Superior temporal gyrus (tissue), 1 donor: Measurements from ENCODE around the gene POU3F3.
A peak's percentile ranks its signal among the peaks of the same experiment; 100 is the strongest.

Experiments used
- DNase-seq: peaks from one replicate; pipeline ENCODE4 v3.0.0-alpha.2; 2016; ENCODE audit errors: extremely low spot score

Gene POU3F3

DNA sequence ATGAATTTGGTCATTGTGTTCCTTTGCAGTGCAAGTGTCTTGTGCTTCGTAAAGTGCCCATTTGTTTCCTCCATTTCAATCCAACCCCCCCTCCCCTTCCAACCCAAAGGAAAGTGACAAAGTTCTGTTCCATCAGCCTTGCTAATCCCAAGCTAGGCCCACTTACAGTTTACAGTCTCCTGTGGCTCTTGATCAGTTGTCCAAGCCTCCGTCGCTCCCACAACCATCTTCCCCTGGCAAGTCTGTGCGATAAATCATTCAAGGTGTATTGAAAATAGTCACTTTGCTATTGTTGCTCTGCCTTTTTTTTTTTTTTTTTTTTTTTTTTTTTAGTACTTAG lies 6.5 kb downstream of the POU3F3 start:
- DNase-seq = no peak

DNA sequence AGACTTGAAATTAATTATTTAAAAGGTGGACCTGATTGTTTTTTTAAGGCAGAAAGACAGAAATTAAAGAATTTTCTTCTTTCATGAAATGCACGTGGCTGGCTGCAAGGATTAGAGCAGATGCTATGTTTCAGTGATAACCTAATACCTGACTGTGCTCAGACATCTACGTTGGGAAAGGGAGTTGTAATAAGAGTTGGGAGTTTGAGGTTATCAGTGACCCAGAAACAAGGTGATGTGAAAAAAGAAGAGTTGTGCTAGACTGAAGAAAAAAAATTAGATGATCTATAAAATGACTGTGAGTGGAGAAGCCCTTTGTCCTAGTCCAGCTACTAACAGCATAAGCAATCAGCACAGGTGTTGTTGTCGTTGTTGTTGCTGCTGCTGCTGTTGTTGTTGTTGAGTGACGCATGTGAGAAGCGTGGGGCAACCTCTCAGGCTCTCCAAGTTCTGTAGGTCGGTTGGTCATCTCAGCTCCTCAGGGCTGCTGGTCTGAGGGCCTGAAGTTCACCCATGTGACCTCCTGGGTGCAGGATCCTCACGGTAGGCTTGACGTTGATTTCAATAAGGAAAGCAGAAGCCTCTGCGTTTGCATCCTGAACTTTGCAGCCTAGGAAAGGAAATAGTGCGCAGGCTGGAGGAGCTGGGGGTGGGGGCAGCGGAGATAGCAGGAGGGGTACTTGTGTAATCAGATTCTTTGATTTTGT lies 7.6 kb downstream of the POU3F3 start:
- DNase-seq = peak; percentile 67

DNA sequence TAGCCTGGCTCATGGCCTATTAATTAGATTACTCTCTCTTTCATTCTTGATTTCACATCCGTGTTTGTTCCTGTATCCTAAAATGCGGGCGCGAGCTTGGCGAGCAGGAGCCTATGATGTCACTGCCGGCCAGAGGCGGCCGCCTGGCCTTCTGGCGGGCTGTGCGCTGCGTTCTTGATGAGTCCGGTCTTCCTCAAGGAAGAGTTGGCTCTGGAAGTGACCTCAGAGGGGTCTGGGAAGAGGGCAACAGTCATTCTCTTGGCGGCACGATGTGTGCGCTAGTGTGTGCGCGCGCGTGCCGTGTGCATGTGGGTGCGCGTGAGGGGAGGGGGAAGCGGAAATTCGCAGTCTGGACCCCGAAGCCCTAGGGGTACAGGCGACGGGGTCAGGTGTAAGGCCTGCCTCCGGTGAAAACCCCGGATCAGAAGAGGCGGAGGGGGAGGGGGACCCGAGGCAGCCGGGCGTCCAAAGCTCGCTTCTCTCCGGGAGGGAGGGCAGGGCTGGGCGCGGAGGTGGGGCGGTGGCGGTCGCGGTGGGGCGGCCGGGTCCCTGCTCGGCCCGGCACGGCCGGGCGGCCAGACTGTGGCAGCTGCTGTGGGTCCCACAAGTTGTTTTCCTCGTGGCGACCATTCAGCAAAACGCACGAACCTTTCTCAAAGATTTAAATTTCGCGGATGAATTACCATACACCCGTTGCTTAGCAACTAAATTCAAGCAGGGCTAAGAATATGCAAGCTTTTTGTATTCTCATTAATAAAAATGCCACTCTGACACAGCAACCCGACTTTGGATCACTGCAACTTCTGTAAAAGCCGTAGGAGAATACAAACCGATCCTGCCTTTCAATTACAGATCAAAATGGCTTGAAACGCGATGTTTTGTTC lies 8.4 kb downstream of the POU3F3 start:
- peak; percentile 85 for DNase-seq

DNA sequence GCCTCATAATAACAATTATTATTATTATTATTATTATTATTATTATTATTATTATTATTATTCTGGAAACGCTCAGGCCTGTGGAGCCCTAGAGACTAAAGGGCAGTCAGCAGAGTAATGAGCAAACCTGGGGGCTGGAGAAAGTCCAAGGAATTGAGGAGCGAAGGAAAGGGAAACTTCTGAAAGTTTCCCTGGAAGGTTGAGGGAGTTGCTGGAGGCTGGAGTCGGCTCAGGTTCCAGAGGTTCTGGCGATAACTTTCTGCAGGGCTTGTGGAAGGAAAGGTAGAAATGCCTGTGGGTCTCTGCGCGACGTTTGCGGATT lies 9.2 kb downstream of the POU3F3 start:
- peak; percentile 38 for DNase-seq

DNA sequence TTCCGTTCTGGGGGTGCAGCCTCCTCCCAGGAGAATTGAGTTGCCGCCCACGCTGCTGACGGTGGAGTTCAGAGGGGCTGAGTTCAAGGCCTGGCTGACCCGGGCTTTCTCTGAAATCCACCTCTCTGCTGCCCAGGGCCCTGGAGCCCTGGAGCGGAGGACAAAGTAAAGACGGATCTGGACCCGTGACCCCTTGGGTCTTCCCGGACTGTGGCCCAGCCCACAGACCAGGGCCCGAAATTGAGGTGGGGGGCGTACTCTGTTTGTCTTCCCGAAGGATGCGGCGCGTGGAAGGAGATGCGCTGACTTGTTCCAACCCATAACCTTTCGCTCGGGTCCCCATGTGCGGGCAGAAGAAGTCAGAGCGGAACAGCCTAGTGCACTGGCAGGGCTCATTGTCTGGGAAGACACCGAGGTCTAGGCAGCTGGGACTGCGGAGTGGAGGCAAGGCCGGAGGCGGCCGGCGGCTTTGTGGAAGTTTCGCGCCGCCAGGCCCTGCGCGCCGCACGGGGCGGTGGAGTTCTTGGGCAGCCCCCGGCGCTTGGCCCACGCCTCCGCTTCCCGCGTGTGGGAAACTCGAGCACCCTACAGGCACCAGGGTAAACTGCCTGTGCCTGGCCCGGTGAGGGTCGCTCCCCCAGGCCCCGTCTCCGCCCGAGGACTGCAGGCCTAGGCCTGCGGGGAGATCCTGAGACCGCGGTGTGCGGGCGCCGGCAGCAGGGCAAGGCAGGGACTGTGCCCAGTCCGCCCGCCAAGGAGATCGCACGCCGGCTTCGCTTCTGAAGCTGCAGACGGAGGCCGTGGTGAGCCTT lies 9.8 kb downstream of the POU3F3 start:
- DNase-seq = peak; percentile 64

DNA sequence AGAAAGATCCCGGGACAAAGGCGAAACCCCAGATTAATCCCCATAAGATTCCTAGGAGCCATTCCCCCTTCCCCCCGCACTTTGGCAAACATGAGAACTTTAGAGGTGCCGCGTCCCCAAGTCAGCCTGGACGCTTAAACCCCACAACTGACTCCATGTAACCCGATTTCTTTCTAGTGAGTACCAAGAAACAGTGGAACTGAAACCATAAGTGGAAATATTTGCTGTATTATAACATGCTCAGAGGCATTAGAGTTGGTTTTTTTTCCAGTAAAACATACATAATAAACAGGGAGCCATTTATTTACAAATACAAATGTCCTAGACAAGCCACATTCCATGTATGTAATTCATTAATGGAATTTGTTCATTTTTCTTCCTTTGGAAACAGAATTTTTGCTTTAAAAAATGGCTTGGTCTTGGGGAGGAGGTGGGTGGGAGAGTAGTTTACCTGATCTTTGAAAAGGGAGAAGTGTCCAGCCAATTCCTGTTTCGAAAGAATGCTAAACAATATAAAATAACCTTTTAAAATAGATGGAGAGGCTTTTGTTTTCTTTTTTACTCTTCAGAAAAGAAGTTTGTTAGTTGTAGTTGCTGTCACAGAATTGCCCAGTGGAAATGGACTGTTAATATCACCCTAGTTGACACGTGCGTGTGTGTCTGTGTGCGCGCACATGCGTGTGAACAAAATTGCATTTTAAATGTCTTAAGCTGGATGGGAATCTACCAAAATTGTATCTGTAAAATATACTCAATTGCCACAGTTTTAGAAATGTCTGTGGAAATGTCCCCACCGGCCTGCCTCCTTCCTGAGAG lies 10.6 kb downstream of the POU3F3 start:
- peak; percentile 67 for DNase-seq

DNA sequence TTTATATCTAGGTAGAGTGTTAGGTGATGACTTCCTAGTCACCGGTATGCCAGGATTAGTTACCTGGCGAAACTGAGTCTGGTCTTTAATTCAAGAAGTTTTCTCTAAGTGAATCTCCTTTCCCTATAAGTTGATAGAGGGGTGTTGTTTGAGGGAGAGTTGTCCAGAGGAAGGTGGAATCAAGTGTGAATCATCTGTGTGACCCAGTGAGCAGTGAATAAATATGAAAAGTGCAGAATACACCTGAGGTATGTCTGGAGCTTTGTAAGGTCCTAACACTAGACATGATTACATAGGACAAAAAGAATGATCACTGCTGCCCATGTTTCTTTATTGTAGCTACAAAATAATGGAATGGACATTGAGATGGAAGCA lies 11.2 kb downstream of the POU3F3 start:
- peak; percentile 56 for DNase-seq

DNA sequence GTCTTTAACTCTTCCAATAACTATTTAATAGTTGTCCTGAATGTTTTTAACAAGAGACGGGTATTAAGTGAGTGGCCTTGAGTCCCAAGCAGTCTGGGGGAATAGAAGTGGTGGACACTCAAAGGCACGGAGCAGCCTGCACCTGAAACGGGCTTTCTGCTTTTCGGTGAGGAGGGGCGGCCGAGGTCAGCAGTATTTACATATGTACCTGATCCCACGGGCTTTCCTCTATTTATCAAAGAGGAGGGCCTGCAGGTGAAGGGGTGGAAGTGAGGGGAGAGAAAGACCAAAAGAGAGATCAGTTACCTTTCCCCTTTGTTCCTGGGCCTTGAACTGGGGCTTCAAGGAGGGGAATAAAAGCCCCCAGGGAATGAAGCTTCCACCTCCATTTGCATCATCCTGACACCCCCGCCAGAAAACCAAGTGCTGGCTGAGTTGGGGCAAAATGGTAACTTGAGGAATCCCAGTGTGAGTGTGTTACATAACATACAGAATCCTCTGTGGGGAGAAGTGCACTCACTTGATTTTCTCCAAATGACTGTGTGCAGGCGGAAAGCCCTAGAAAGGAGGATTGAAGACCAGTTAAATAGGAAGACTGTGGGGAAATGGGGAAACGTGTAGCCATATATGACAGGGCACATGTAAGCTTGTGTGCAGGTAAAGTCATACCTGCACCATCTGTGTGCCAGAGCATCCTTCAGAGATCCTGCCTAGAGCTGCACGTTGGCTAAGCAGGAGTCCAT lies 12.4 kb downstream of the POU3F3 start:
- DNase-seq = peak; percentile 46

DNA sequence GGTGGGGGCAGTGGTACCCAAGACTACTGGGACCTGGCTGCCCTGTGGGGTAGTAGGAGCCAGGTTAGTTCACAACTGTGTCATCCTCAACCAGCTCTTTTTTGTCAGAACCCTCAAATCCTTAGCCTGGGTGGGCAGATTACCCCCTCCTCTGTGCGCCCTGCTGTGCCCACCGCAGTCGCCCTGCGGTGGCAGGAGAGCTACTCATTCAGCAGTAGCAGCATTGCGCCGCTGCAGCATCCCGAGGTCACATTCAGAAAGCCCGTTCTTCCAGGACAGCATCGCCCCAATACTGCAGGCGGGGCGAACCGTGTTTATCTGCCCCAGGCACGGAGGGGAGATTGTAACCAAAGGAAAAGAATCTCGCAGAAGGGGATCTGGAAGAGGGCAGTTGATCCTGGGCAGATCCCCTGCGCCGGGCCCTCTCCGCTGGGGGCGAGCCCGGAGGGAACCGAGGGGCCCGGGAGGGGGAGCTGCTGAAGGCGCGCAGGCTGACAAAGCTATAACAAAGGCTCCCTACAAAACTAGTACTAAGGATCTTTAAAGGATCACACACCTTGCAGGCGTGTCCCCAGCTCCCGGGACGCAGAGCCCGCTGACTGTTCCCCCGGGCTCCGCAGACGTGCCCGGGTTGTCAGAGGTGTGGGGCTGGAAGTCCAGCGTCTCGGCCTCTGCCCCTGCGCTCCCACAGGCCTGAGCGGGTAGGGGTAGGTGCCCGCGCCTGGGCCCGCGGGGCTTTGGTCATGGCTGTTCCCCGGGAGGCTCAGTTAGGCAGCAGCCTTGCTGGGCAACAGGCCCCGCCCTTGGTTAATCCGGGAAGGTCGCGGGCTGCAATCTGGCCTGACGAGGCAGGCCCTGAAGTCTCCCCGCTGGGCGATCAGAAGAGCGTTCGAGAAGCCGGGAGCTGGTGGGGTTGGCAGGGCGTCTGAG lies 13.2 kb downstream of the POU3F3 start:
- DNase-seq = peak; percentile 68

DNA sequence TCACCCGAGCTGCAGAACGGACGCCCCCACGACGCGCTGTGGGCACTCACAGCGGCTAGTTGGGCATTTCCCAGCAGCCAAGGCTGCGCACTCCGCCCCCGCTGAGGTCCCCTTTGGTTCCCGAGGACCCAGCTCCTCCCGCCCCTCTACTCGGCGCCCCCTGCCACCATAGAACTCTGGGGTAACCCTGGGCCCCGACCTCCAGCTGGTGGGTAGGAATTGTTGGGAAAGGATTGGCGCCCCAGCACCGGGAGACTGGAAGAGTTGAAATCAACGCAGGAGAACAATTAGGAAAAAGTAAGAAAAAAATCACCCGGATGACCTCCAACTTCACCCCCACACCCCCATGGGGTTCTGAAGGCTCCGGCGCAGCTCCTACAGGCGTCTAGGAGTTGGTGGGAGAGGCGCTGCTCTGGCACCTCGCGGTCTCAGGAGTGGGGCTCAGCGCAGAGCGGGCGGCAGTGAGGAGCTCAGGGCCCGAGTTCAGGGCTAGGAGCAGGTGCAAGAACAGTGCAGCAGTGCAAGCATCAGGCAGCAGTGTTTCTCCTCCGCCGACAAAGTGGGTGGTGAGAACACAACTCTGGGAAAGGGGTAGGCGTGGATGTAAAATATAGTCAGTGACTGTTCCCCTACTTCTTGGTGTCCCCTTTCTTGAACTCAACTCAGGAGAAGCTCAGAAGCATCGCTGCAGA lies 14.0 kb downstream of the POU3F3 start:
- peak; percentile 55 for DNase-seq

DNA sequence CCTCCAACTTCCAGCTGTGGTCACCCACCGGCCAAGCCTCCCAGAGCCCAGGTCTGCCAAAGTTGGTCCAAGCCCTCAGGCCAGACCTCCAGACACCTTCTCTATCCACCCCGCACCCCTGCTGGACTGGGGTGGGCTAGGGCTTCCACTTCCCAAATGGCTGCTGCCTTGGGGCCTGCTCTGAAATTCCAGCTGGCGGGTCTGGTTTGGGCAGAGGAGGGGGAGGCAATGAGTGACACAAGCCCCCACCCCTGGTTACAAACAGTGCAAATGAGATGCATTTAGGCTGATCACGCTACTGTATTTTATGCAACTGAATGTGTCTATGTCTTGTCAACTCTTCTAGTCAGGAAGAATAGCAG lies 14.6 kb downstream of the POU3F3 start:
- DNase-seq = no peak

DNA sequence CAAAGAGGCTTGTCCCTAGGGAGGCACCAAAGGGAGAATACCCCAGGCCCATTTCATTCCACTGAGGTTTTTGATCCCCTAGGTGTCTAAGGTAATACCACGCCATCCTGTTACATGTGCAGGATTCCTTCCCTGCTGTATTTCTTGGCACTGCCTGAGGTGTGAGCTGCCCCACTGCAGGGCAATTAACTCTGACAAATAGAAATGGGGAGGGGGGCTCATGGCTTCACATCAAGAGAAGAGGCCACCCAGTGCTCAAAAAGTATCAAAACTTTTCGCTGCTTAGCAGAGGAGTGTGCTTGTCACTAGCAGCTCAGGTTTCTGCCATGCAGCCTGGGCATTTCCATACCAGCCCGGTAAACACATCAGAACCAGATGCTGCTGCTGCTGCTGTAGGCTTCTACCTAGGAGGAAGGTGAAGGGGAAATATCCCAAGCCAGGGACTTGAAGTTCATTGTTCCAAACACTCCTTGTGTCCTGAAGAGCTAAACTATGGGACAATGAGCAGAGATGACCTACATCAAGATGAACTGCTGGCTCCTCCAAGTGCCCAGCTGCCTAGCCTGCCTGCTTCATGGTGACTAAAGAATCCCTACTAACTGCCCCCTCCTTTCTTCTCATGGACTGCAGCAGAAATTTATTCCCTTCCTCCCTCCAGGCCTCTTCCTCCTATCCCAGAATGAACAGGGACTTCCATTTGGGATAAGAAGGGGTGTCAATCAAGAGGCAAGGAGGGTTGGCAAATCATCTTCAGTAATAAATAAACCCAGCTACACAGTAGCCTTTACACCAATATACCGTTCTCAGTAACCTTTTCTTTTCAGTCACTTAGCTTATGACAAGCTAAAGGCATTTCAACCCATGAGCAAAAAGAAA lies 16.4 kb downstream of the POU3F3 start:
- peak; percentile 56 for DNase-seq

DNA sequence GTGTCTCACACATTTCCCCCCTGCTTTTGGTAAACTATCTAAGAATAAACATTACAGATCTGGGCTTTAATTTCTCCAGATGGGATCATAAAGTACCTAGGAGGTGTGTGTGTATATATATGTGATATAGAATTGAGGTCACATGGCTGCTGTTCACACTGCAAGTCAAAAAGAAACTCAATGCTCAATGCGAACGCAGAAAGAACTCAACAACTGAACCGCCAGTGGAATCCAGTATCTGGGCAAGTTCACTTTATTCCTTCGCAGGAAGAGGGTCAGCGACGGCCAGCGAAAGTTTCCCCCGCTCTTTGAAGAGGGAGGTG lies 17.7 kb downstream of the POU3F3 start:
- peak; percentile 69 for DNase-seq

DNA sequence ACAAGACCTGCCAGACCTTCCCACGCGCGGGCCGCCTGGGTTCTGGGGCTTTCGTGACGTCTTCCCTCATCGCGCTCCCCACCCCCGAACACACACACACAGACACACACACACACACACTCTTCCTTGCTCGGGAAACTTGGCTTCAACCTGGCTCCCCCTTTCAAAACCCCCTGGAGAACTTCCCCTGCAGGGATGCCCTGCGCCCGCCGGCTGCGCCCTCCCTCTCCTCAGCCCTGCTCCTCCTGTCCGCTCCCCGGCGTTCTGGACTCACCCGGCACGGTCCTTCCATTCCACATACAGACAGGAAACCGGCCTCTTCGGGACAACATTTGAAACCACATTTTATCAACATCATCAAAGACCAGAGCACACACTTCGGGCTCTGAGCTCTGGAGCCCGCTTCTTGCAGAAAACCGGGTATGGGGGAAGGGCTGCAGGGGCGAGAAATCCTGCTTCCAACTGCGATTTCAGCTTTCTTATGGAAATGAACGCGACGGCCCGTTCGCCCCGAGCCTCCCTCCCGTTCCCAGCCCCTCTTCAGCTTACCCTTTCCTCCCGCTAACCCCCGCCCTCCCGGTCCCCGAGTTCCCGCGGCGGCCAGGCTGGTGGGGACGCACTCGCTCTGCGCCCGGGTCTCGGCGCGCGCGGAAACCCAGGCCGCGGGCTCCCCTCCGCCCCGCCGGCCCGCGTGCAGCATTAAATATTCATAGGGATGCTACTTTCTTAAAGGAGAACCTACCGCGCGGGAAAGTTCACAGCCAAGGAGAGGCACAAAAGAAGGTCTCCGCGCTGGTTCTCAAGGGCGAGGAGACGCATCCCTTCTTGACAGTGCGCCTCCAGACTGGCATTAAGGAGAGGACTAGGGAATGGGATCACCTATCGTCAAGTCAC lies 18.3 kb downstream of the POU3F3 start:
- DNase-seq = peak; percentile 72

DNA sequence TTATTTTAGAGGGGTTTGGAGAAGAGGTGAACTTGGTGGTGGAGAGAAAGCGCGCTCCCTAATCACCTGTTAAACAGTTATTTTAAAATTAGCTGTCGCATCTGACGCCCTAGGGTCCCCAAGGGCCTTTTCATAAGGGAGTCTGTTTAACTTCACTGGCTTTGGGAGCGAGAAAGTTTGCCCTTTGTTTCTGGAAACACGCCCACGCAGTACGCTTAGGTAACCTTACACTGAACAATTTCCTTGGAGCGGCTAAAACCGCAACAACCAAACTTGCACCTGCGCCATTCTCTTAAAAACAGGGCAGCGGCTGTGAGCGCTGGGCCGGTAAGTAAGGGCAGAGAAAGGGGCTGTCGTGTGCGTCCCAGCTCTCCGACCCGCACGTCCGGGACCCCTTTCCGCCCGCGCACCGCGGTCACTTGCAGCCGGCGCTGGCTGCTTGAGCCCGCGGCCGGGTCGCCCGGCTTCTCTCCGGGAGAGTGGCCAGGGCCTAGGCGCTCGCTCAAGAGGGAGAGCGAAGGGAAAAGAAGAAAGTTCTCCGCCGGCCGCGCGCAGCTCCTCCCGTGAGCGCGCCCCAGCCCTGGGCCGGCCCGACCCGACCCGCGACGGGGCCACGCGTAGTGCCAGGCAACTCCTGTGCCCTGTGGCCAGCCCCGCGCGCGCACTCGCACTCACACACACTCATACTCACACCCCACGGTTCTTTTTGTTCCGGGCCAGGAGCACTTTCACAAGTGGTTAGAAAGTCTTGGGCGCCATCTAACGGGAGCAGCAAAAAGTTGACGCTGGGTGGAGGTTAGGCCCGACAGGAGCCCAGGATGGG lies 19.2 kb downstream of the POU3F3 start:
- DNase-seq = peak; percentile 96

DNA sequence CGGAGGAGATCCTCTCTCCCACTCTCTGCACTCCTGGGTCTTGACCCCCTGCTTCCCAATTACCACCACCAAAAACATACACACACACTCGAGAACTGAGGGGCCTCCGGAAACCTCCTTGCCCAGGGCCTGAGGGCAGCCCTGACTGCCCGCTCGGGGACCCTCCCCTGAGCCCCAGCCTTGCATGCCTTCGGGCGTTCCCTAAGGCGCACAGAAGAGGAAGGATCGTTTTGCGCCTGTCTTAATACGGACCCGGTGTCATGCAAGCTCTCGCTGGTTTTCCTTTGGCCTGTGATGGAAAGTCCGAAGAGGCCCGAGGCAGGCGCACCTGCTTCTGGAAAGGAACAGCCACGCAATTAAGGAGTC lies 19.8 kb downstream of the POU3F3 start:
- DNase-seq = no peak

DNA sequence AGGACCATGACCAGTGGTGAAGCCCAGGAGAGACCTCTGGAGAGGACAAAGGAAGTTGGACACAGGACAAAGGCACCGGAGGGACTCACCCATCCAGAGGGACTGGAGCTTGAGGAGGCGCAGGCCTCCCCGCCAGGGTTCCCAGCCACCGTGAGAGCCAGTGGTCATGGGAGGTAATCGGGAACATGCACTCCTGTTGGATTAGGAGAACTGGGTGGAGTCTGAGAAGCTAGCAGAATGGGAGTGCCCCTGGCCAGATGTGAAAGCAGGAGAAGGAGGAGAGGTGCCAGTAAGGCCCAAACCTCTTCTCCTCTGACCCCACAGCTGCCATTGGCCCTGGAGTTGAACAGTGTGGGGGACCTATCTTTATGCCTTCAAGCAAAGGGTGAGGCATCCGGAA lies 20.3 kb downstream of the POU3F3 start:
- DNase-seq = no peak
